ENCODE measurements around the gene PIK3IP1. TPM values are rescaled to one million over a fixed set of nuclear protein-coding genes. Genes with fewer than 3 reads are reported as not detected.

The PIK3IP1 gene
- total RNA-seq, 1 donor from 2014 or later = 9.3 TPM

DNA sequence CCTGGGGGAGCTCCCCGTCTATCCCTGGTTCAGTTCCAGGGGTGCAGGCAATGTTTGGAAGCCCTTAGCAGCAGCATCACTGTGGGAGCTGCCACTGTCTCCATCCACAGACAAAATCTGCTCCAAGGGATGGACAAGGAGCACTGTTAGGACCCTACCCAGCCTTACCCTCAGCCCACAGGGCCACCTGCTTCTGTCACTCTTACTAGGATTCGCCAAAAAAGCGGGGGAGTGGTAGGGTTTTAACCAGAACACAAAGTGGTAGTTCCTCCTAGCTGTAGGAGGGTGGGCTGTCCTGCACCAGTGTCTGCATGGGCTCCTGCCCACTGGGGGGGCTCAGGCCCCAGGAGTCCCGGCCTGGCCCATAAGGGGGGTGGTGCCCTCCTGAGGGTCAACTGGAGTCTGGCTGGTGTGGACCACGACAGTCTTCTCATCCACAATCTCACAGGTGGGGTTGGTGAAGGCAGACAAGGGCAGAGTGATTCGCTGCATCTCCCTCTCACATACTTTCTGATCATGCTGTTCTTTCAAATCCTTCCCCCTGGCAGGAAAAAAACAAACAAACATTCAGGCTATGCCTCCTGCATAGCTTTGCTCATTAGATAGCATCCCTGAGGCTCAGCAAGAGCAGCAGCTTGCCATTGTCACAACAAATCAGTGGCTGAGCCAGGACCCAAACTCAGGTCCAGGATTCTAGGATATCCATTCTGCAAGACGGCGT lies 9.4 kb downstream of the PIK3IP1 start:
- Mint-ChIP-seq H3K4me1 (ENCODE audit: low read depth) (peaks cover 54% of the 10 kb centered on the region), H3K27me3 (ENCODE audit: low read depth) (no peaks in the 10 kb centered on the region), H3K9me3 (no peaks in the 10 kb centered on the region), H3K36me3 (ENCODE audit: low read depth) (peaks cover 65% of the 10 kb centered on the region), H3K27ac (peak overlapping the region; percentile 42), H3K4me3 (ENCODE audit: low read depth) (no peak overlapping the region)
- intact Hi-C loops (cut with micrococcal nuclease) = no loop called here
- DNase-seq (ENCODE audit: low spot score) = no peak

DNA sequence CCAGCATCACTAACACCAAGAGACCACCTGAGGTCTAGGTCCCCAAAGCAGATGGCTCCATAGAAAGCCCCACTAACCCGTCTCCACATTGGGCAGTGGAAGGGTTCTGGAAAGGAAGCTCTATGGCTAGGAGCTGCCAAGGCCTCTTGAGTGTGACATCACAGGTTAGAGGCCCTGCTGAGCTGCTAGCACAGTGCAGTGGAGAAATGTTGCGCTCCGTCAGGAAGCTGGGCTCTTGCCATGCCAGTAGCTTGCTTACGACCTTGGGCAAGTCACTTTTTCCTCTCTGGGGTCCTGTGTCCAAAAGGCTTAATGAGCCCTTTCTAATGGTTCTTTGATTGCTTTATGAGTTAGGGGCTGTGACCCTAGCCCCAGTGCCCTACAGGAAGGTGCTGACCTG lies 10.6 kb downstream of the PIK3IP1 start:
- no peak overlapping the region for H3K27ac Mint-ChIP-seq
- H3K4me1 Mint-ChIP-seq (ENCODE audit: low read depth) = peaks cover 49% of the 10 kb centered on the region
- H3K4me3 Mint-ChIP-seq (ENCODE audit: low read depth) = no peak overlapping the region
- peaks cover 62% of the 10 kb centered on the region for H3K36me3 Mint-ChIP-seq (ENCODE audit: low read depth)
- no peaks in the 10 kb centered on the region for H3K9me3 Mint-ChIP-seq
- no peak for DNase-seq (ENCODE audit: low spot score)
- intact Hi-C loops (cut with micrococcal nuclease) = no loop called here
- H3K27me3 Mint-ChIP-seq (ENCODE audit: low read depth) = no peaks in the 10 kb centered on the region

DNA sequence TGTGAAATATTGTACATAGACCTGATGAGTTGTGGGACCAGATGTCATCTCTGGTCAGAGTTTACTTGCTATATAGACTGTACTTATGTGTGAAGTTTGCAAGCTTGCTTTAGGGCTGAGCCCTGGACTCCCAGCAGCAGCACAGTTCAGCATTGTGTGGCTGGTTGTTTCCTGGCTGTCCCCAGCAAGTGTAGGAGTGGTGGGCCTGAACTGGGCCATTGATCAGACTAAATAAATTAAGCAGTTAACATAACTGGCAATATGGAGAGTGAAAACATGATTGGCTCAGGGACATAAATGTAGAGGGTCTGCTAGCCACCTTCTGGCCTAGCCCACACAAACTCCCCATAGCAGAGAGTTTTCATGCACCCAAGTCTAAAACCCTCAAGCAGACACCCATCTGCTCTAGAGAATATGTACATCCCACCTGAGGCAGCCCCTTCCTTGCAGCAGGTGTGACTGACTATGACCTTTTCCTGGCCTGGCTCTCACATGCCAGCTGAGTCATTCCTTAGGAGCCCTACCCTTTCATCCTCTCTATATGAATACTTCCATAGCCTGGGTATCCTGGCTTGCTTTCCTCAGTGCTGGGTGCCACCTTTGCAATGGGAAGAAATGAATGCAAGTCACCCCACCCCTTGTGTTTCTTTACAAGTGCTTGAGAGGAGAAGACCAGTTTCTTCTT lies 12.3 kb downstream of the PIK3IP1 start:
- Mint-ChIP-seq H3K4me3 (ENCODE audit: low read depth) (no peak overlapping the region), H3K27ac (peak overlapping the region; percentile 82), H3K9me3 (no peaks in the 10 kb centered on the region), H3K36me3 (ENCODE audit: low read depth) (peaks cover 56% of the 10 kb centered on the region), H3K4me1 (ENCODE audit: low read depth) (peaks cover 33% of the 10 kb centered on the region), H3K27me3 (ENCODE audit: low read depth) (no peaks in the 10 kb centered on the region)
- DNase-seq (ENCODE audit: low spot score) = no peak
- intact Hi-C loops (cut with micrococcal nuclease) = no loop called here

DNA sequence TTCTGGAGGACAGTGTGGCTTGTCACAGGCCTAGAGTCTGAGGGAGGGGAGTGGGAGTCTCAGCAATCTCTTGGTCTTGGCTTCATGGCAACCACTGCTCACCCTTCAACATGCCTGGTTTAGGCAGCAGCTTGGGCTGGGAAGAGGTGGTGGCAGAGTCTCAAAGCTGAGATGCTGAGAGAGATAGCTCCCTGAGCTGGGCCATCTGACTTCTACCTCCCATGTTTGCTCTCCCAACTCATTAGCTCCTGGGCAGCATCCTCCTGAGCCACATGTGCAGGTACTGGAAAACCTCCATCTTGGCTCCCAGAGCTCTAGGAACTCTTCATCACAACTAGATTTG lies 13.0 kb downstream of the PIK3IP1 start:
- intact Hi-C loops (cut with micrococcal nuclease) = no loop called here
- Mint-ChIP-seq H3K9me3 (no peaks in the 10 kb centered on the region), H3K36me3 (ENCODE audit: low read depth) (peaks cover 58% of the 10 kb centered on the region), H3K27me3 (ENCODE audit: low read depth) (no peaks in the 10 kb centered on the region), H3K4me1 (ENCODE audit: low read depth) (peaks cover 27% of the 10 kb centered on the region), H3K27ac (peak overlapping the region; percentile 82), H3K4me3 (ENCODE audit: low read depth) (no peak overlapping the region)
- no peak for DNase-seq (ENCODE audit: low spot score)

DNA sequence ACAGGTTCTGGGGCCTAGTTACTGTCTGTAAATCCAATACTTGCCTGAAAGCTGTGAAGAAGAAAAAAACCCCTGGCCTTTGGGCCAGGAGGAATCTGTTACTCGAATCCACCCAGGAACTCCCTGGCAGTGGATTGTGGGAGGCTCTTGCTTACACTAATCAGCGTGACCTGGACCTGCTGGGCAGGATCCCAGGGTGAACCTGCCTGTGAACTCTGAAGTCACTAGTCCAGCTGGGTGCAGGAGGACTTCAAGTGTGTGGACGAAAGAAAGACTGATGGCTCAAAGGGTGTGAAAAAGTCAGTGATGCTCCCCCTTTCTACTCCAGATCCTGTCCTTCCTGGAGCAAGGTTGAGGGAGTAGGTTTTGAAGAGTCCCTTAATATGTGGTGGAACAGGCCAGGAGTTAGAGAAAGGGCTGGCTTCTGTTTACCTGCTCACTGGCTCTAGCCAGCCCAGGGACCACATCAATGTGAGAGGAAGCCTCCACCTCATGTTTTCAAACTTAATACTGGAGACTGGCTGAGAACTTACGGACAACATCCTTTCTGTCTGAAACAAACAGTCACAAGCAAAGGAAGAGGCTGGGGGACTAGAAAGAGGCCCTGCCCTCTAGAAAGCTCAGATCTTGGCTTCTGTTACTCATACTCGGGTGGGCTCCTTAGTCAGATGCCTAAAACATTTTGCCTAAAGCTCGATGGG lies 13.5 kb downstream of the PIK3IP1 start:
- DNase-seq (ENCODE audit: low spot score) = peak; percentile 31
- no peaks in the 10 kb centered on the region for H3K27me3 Mint-ChIP-seq (ENCODE audit: low read depth)
- H3K4me1 Mint-ChIP-seq (ENCODE audit: low read depth) = peaks cover 24% of the 10 kb centered on the region
- H3K4me3 Mint-ChIP-seq (ENCODE audit: low read depth) = no peak overlapping the region
- no peaks in the 10 kb centered on the region for H3K9me3 Mint-ChIP-seq
- peaks cover 60% of the 10 kb centered on the region for H3K36me3 Mint-ChIP-seq (ENCODE audit: low read depth)
- peak overlapping the region; percentile 82 for H3K27ac Mint-ChIP-seq
- intact Hi-C loops (cut with micrococcal nuclease) = no loop called here

DNA sequence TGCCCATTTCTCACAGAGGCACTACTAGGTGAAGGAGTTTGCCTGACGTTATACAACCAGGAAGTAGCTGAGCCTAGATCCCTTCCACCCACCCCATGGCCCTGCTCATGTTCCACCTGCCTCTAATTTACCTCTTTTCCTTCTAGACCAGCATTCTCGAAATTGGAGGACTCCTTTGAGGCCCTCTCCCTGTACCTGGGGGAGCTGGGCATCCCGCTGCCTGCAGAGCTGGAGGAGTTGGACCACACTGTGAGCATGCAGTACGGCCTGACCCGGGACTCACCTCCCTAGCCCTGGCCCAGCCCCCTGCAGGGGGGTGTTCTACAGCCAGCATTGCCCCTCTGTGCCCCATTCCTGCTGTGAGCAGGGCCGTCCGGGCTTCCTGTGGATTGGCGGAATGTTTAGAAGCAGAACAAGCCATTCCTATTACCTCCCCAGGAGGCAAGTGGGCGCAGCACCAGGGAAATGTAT lies 14.1 kb downstream of the PIK3IP1 start:
- H3K36me3 Mint-ChIP-seq (ENCODE audit: low read depth) = peaks cover 59% of the 10 kb centered on the region
- no peak for DNase-seq (ENCODE audit: low spot score)
- no peak overlapping the region for H3K4me3 Mint-ChIP-seq (ENCODE audit: low read depth)
- intact Hi-C loops (cut with micrococcal nuclease) = no loop called here
- H3K27me3 Mint-ChIP-seq (ENCODE audit: low read depth) = no peaks in the 10 kb centered on the region
- H3K4me1 Mint-ChIP-seq (ENCODE audit: low read depth) = peaks cover 24% of the 10 kb centered on the region
- peak overlapping the region; percentile 82 for H3K27ac Mint-ChIP-seq
- no peaks in the 10 kb centered on the region for H3K9me3 Mint-ChIP-seq

DNA sequence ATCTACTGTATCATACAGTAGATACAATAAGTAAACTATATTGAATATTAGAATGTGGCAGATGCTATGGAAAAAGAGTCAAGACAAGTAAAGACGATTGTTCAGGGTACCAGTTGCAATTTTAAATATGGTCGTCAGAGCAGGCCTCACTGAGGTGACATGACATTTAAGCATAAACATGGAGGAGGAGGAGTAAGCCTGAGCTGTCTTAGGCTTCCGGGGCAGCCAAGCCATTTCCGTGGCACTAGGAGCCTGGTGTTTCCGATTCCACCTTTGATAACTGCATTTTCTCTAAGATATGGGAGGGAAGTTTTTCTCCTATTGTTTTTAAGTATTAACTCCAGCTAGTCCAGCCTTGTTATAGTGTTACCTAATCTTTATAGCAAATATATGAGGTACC lies 14.5 kb downstream of the PIK3IP1 start:
- intact Hi-C loops (cut with micrococcal nuclease) = no loop called here
- peak overlapping the region; percentile 82 for H3K27ac Mint-ChIP-seq
- no peak for DNase-seq (ENCODE audit: low spot score)
- peaks cover 59% of the 10 kb centered on the region for H3K36me3 Mint-ChIP-seq (ENCODE audit: low read depth)
- H3K9me3 Mint-ChIP-seq = no peaks in the 10 kb centered on the region
- H3K4me3 Mint-ChIP-seq (ENCODE audit: low read depth) = no peak overlapping the region
- H3K27me3 Mint-ChIP-seq (ENCODE audit: low read depth) = no peaks in the 10 kb centered on the region
- peaks cover 22% of the 10 kb centered on the region for H3K4me1 Mint-ChIP-seq (ENCODE audit: low read depth)

DNA sequence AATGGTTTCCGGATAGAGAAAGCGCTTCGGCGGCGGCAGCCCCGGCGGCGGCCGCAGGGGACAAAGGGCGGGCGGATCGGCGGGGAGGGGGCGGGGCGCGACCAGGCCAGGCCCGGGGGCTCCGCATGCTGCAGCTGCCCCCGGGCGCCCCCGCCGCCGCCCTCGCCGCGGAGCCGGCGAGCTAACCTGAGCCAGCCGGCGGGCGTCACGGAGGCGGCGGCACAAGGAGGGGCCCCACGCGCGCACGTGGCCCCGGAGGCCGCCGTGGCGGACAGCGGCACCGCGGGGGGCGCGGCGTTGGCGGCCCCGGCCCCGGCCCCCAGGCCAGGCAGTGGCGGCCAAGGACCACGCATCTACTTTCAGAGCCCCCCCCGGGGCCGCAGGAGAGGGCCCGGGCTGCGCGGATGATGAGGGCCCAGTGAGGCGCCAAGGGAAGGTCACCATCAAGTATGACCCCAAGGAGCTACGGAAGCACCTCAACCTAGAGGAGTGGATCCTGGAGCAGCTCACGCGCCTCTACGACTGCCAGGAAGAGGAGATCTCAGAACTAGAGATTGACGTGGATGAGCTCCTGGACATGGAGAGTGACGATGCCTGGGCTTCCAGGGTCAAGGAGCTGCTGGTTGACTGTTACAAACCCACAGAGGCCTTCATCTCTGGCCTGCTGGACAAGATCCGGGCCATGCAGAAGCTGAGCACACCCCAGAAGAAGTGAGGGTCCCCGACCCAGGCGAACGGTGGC lies 15.7 kb downstream of the PIK3IP1 start:
- Mint-ChIP-seq H3K27me3 (ENCODE audit: low read depth) (no peaks in the 10 kb centered on the region), H3K36me3 (ENCODE audit: low read depth) (peaks cover 62% of the 10 kb centered on the region), H3K4me3 (ENCODE audit: low read depth) (no peak overlapping the region), H3K4me1 (ENCODE audit: low read depth) (peaks cover 22% of the 10 kb centered on the region), H3K27ac (no peak overlapping the region), H3K9me3 (no peaks in the 10 kb centered on the region)
- no peak for DNase-seq (ENCODE audit: low spot score)
- intact Hi-C loops (cut with micrococcal nuclease) = no loop called here

DNA sequence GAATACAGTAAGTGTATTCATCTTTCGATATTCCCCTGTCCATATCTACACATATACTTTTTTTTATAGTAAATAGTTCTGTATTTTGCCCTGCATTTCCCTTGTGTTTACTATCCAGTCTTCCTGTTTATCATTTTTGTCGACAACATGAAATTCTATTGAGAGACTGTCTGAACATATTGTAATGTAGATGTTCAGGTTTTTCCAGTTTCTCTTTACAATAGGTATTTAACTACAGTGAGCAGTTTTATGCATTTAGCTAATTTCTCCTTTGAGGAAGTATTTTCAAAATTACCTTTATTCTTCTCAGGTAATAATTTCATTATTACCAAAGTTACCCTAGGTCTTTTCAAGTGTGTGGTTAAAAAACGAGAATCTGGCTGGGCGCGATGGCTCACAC lies 16.7 kb downstream of the PIK3IP1 start:
- Mint-ChIP-seq H3K36me3 (ENCODE audit: low read depth) (peaks cover 57% of the 10 kb centered on the region), H3K27me3 (ENCODE audit: low read depth) (no peaks in the 10 kb centered on the region), H3K27ac (peak overlapping the region; percentile 9), H3K4me1 (ENCODE audit: low read depth) (peaks cover 22% of the 10 kb centered on the region), H3K9me3 (no peaks in the 10 kb centered on the region), H3K4me3 (ENCODE audit: low read depth) (no peak overlapping the region)
- no peak for DNase-seq (ENCODE audit: low spot score)
- intact Hi-C loops (cut with micrococcal nuclease) = no loop called here

DNA sequence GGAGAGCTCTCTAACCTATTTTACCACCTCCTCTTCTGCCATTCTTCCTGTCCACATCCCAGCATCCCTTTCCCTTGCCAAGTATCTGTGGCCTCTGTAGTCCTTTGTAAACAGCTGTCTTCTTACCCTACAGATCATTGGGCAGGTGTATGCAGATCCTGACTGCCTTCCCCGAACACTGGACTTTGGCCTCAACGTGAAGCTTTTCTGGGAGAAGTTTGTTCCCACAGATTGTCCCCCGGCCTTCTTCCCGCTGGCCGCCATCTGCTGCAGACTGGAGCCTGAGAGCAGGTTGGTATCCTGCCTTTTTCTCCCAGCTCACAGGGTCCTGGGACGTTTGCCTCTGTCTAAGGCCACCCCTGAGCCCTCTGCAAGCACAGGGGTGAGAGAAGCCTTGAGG lies 17.3 kb downstream of the PIK3IP1 start:
- Mint-ChIP-seq H3K4me1 (ENCODE audit: low read depth) (peaks cover 22% of the 10 kb centered on the region), H3K9me3 (no peaks in the 10 kb centered on the region), H3K4me3 (ENCODE audit: low read depth) (no peak overlapping the region), H3K27me3 (ENCODE audit: low read depth) (no peaks in the 10 kb centered on the region), H3K36me3 (ENCODE audit: low read depth) (peaks cover 58% of the 10 kb centered on the region), H3K27ac (no peak overlapping the region)
- intact Hi-C loops (cut with micrococcal nuclease) = no loop called here
- no peak for DNase-seq (ENCODE audit: low spot score)

DNA sequence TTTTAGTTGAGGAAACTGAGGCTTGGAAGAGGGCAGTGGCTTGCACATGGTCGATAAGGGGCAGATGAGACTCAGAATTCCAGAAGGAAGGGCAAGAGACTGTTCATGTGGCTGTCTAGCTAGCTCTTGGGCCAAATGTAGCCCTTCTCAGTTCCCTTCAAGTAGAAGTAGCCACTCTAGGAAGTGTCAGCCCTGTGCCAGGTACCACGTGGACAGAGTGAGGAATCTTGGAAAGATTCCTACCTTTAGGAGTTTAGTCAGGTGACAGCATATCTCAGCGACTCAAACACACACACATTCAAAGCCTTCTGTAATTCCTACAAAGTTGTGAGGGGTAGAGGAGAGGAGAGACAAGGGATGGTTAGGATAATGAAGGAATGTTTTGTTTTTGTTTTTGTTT lies 18.3 kb downstream of the PIK3IP1 start:
- Mint-ChIP-seq H3K4me3 (ENCODE audit: low read depth) (no peak overlapping the region), H3K4me1 (ENCODE audit: low read depth) (peaks cover 13% of the 10 kb centered on the region), H3K9me3 (no peaks in the 10 kb centered on the region), H3K27me3 (ENCODE audit: low read depth) (no peaks in the 10 kb centered on the region), H3K36me3 (ENCODE audit: low read depth) (peaks cover 55% of the 10 kb centered on the region), H3K27ac (no peak overlapping the region)
- no peak for DNase-seq (ENCODE audit: low spot score)
- intact Hi-C loops (cut with micrococcal nuclease) = no loop called here

DNA sequence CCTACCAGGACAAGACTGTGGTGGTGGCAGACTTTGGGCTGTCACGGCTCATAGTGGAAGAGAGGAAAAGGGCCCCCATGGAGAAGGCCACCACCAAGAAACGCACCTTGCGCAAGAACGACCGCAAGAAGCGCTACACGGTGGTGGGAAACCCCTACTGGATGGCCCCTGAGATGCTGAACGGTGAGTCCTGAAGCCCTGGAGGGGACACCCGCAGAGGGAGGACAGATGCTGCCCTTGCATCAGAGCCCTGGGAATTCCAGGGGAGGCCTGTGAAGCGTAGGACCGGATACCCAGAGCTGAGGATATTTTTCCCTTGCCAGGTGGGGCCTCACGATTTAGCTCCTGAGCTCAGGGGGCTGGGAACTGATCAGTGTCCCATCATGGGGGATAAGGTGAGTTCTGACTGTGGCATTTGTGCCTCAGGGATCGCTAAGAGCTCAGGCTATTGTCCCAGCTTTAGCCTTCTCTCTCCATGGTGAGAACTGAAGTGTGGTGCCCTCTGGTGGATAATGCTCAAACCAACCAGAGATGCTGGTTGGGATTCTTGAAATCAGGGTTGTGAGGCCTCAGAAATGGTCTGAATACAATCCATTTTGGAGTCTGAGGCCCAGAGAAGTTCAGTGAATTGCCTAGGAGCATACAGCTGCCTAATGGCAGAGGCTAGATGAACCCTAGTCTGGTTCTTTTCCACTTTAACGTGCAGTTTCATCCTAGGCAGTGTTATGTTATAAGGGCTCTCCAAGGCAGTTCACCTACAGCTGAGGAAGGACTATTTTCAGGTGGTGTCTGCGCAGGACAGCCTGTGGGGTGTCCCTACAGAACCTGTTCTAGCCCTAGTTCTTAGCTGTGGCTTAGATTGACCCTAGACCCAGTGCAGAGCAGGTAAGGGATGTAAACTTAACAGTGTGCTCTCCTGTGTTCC lies 19.5 kb downstream of the PIK3IP1 start:
- Mint-ChIP-seq H3K9me3 (no peaks in the 10 kb centered on the region), H3K27ac (no peak overlapping the region), H3K4me1 (ENCODE audit: low read depth) (peaks cover 3% of the 10 kb centered on the region), H3K36me3 (ENCODE audit: low read depth) (peaks cover 54% of the 10 kb centered on the region), H3K4me3 (ENCODE audit: low read depth) (no peak overlapping the region), H3K27me3 (ENCODE audit: low read depth) (no peaks in the 10 kb centered on the region)
- intact Hi-C loops (cut with micrococcal nuclease) = loop anchor here (2.0 kb wide), 1 partner anchor 60 kb away; the partner anchor contains the start of gene LIMK2
- DNase-seq (ENCODE audit: low spot score) = no peak
